ENCODE data around the gene SLC14A1. TPM values are rescaled to one million over a fixed set of nuclear protein-coding genes. Genes with fewer than 3 reads are reported as not detected.
"Not testable (repeated sequence)": the region's sequence is repeated elsewhere in the genome, so short reads cannot be mapped to it uniquely, and the experiment has no call there.

The SLC14A1 gene
- polyA plus RNA-seq, 5 donors, result 0.84 to 1.9 (median 1.7) TPM

DNA sequence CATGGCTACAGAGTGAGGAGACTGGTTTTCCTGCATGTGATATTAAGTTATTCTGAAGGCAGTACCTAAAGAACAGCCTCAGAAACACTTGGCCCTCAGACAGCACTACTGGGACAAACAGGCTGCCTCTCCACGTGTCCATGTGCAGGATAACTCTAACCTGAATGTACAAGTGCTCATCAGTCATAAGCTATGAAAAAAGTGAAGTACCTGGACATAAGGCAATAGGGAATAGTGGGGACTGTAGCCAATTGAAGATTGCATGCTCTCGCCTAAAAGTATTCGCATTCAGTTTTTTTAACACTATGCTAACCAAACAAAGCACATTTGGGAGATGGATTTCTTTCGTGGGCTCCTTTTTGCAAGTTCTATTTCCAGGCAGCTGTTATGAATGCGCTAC is 33.0 kb downstream of the SLC14A1 start:
- no peak for DNase-seq

- DNase-seq, result not testable (repeated sequence)
Measured at GRCh38 chr18:45757644-45758043, 33.7 kb downstream of the SLC14A1 start.

DNA sequence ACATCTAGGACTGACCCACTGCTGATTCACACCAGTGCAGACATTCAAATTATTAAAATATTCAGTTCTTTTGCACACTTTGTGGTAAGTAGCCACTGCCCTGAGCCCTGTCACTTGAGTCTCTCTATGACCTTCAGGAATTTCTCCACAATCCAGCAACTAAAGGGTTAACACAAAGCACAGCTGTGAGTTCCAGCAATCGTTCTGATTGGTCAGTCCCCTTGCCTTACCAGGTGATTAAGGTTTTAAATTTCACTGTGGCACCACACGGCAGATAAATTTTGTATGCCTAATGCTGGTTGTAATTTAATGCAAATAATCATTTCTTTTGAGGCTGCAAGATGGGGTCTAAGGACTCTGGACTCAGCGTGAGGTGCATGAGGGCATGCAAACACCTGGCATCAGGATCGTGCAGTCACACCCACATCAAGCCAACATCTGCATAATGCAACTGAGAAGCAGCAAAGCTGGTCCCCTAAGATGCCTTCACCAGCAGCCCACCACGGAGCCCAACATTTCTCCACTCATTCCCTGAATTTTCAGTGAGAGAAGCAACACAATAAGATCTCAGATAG is 36.6 kb downstream of the SLC14A1 start:
- no peak for DNase-seq

DNA sequence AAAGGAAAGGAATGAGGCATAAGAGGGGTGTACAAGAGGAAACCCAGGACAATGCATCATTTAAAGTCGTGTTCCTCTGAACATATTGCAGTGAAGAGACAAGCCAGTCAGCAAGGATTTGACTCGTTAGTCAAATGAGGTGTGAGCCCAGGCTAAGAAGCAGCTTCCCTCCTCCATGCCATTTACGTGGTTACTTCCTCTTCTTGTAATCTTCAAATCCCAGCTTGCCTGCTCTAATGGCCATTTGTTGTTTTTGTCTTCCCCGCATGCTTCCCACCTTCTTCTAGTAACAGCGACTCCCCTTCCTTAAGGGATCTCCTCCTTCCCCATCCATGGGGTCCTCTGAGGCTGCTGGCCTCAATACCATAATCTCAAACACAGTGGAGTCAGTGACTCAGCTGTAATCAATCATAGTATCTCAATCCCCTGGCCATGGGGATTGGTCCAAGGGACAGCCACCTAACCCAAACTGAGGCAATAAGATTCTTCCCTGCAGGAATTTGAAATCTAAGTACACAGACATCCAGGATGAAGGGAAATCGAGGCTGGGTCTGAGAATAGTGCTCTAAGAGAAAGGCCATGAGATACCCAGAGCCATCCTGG is 37.6 kb downstream of the SLC14A1 start:
- DNase-seq, result no peak

DNA sequence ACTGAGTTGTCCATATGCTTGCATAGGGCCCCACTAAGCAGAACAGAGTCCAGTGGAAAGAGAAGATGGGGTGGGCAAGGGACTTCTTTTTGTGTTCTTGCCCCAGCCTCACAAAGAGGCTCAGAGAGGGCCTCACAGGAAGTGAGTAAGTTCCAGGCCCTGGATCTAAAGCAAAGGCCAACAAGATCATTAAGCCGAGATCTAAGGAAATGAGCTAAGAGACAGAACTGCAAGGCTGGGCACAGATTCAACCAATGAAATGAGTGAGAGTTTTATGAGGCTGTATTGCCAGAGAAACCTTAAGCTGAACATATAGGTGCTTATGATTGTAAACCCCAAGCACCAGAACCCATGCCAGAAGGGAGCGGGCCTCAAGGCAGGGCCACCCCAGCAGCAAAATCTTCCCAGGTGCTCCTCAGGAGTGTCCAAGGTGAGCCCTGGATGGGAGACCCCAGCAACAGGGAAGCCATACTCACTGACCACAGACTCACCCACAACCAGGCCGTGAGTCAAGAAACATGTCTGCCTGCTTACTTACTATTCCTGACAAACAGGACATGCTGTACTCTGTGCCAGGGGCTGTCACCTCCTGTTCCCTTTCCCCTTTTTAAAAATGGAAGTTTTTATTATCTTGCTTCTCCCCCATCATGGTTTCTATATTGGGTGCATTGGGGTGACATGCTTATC is 40.2 kb downstream of the SLC14A1 start:
- no peak for DNase-seq

- no peak for DNase-seq
Measured at GRCh38 chr18:45765796-45766195, 41.8 kb downstream of the SLC14A1 start.

DNA sequence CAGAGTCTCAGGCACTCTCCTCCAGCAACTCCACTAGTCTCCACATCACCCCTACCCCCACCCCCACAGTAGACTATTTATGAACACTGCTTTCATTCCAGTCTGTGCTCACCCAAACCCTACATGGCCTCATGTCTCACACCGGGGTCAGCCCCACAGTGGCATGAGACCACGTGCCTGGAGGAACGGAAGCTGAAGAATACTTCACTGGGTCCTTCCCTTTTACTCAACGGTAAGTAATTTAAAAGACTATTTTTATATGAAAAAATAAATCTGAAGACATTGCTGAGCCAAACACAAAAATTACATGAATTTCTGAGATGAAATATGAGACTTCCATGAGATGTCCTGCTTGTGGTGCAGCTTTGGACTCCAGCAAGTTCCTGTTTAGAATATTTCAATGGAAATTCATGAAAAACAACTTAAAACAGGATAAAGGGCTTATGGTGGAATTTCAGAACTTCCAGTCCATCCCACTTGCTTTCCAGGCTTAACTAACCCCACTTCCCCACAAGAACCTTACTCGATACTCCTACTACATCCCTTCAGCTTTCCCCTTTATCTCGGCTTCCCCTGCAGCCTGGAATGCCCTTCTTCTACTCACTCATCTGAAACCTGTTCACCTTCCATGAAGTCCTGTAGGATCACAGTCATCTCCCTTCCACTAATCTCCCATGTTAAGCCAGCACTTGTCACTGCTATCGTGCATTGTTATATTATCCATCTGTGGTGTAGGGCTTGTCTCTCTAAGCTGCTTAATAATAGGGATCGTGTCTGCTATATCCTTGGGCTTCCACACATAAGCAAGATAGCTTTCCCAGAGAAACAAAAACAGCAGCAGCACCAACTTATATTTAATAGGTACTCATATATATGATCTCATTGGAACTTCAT is 47.9 kb downstream of the SLC14A1 start:
- DNase-seq, result no peak

- no peak for DNase-seq
Measured at GRCh38 chr18:45774065-45774521, 50.1 kb downstream of the SLC14A1 start.

DNA sequence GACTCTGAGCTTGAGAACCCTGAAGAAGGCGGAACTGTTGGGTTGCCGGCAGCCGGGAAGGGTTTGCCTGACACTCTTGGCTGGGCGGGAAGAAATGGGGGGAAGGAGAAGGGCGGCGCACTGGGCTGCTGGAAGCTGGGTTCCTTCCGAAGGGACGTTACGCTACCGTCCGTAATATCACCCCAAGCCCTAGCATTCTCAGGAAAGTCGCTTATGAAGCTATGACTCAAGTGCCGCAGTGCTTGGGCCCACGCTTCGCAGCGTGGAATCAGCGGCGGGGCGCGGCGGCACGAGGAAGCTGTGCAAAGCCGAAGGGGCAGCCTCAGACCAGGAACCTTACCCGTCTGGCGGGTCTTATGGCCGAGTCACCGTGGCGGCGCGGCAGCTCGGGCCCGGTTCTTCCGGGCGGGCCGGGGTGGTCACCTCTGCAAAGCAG is 51.3 kb downstream of the SLC14A1 start:
- DNase-seq, result peak; percentile 70 to 72

DNA sequence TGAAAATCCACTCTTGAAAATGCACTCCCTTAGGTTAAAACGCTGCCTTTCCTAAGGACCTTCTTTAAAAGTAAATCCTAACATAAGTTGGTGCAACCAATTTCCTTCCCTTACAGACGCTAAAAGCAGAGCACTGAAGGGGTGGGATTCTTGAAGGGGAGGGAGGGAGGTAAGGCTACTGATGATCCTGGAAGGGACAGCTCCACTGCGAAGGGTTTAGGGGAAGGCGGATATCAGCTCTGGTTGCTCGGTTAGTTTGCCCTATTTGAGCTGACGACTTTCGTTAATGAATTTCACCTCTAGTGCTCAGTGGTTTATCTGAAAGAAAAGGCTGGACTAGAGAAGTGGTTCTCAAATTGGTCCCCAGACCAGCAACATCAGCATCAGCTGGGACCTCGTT is 51.8 kb downstream of the SLC14A1 start:
- DNase-seq, result no peak

- no peak for DNase-seq
Measured at GRCh38 chr18:45777393-45777792, 53.4 kb downstream of the SLC14A1 start.

DNA sequence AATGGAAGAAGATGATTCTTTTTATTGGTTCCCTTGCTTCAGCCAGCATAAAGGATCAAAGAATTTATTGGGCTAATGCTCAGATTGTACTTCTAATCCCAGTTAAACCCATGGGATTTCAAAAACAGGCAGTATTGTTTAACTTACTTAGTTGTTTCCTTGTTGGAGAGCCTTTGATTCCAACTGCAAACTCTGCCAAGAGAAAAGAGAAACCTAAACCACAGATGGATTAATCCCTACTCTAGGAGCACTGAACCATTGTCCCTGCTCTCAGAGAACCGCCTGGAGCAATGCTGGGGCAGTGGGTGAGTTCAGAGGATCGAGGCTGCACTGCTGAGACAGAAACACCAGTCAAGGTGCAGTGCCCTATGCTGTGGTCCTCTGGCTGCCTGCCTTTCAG is 56.6 kb downstream of the SLC14A1 start:
- no peak for DNase-seq

DNA sequence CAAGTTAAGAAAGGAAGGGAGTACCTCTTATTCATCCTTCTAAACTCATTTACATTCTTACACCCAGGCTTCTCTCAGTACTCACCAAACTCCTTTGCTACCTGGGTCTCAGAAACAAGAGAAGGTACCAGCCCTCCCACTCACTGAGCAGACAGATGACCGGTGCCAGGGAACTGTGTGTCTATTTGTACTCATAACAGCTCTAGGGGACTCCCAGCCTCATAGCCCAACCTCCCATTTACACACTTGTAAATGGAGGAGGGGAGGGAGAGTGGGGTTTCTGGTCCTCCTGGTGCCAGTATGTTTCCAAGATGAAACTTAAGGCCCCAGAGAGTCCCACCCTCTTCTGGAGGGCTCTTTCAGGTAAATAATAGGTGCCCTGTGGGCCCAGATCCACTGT is 58.7 kb downstream of the SLC14A1 start:
- no peak for DNase-seq

DNA sequence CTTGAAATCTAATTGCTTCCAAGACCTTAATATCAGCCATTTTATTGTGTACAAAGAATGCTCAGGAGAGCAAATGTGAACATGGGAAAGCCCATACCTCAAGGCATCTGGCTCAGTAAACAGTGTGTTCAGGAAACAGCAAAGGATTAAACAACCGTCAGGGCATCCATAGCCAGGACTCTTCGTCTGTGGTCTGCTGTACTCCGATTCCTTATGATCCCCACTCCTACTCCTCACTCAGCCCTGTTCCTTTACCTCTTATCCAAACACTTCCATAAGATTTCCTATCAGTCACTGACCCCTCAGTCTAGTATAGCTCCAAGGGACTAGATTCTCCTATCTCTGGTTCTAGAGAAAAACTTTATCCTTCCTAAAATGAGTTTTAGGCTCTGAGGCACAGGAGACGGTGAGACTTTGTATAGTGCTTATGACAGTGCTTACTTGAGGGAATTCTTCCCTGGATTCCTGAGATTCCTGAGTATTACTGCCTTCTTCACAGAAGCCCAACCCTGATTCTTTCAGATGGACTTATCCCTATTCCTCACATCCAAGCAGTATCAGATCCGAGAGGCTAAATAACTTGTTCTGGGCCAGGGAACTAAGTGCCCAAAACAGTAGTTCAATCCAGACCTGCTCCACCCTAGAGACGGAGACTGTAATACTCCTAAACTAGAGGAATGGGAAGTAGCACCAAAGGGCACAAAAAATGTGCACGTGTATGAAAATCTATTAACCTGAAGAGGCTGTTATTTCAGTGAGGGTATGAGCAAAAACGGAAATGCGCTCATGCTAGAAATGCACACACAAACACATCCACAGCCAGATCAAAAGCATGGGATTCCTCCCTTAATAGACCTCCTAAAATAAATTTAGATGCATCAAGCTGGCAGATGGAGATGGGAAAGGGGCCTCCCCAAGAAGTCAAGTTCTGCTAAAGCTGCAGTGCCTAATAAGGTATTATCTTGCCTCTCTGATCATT is 59.4 kb downstream of the SLC14A1 start:
- DNase-seq, result no peak

DNA sequence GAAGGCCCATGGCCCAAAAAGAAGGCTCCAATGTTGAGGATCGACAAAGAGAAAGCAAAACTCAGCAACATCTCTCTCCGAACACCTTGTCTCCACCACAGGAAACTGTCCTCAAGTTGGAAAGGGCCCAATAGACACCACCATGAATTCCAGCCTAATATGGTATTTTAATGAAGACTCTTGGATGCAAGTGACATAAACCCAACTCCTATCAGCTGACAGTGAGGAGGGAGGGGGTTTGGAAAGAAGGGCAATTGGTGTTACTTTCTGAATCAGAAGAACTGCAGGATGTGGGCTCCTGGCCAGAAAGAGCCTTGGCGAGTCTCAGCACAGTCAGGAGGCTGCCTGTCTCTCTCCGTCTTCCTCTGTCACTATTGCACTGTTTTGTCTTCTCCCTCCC is 61.2 kb downstream of the SLC14A1 start:
- DNase-seq, result peak in 1 of 2 donors; percentile 9

DNA sequence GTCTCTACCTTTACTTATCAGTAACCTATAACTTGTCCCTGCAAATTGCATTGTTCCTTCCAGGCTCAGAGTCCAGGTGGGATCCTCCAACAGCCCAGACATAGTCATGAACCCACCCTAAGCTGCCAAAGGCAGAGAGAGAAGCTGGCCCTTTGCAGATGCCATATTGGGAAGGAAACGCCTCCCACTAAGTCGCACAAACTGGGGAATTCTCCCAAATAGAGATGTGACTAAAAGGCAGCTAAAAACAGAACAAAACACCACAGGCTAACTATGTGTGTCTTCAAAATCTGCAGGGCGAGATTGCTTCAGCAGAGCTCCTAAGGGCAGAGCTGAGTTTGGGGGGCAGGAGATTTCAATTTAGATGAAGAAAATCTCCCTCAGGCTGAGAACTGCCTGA is 63.0 kb downstream of the SLC14A1 start:
- DNase-seq, result no peak

GRCh38 chr18:45787346-45787745 is 63.4 kb downstream of the SLC14A1 start:
- no peak for DNase-seq

DNA sequence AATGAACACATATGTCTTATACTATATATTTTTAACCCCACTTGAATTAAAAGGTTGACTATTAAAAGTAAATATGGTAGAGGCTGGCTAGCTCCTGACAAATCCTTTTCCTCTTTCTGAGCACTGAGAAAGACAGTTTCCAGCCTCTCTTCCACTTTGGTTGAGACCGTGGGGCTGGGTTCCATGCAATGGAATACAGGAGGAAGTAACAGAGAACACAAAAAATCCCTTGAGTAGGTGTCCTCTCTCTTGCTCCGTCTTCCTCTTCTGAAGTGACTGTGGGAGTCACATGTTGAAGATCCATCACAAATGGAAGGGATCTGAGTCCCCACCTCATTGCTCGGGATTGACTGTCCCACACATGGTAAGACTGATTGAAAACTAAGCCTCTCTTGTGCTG is 64.9 kb downstream of the SLC14A1 start:
- no peak for DNase-seq

DNA sequence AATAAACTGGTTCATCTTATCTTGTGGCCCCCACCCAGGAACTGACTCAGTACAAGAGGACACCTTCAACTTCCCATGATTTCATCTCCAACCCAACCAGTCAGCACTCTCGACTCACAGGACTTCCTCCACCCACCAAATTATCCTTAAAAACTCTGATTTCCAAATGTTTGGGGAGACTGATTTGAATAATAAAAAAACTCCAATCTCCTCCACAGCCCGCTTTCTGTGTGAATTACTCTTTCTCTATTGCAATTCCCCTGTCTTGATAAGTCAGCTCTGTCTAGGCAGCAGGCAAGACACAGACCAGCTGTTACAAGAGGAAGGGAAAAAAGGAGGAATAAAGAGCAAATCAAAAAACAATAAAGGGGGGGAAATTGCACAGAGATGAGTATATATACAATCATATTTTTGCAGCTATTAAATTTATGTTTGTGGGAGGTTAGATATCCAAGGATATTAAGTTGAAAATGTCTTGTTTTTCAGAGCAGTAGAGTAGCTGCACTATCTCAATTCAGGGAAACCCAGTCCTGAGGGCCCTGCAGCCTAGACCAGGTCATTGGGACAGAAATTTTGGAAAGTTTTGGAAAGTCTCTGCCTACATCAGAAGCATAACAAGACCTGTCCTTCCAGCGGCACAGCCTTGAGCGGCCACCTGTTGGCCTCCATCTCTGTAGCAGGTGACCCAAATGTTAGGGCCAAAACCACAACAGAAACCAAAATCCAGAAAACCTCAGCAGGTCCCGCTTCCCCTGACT is 68.7 kb downstream of the SLC14A1 start:
- no peak for DNase-seq

DNA sequence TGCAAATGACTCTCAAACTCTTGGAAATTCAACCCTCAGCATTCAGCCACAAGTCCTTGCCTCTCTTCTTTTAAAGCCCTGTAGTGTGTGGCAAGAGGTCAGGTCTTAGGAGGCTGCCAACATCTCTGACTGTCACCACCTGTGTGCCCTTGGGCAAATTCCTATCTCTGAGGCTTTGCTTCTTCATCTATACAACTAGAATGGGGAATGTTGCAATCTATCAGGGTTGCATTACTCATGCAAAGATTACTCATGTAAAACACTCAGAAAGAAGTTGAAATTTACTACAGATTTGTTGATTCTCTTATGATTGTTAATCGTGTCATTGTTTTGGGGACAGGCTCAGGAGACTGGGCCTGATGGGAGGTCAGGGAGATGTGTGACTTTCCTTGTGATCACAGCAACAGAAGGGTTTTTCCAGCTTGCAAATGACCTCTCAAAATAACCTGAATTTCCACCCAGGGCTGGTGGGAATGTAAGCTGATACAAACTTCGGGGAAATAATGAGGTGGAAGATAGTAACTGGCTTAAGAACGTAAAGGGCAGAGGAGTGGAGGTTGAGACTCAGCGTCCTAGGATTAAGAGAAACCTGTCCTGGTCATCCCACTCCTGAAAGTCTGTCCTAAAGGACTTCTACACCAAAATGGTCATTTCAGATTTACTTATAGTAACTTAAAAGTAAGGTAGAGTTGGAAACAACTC is 69.4 kb downstream of the SLC14A1 start:
- DNase-seq, result no peak

Data from right lung (tissue), 5 donors.